Astrocyte (in vitro differentiated cells and primary cell): ENCODE data around the gene COL11A2.

Experiments used
- CTCF ChIP-seq: IDR thresholded peaks from 2 replicates; pipeline ENCODE4 v1.5.1; 2011; ENCODE audit warnings: low read depth, mild to moderate bottlenecking, inconsistent platforms, low read length, moderate library complexity; ENCODE audit not compliant: insufficient read depth
- EZH2 ChIP-seq: IDR thresholded peaks from 2 replicates; pipeline ENCODE4 v1.6.1; 2012; ENCODE audit warnings: mild to moderate bottlenecking, low read length, inconsistent platforms; ENCODE audit not compliant: insufficient read depth

GRCh38 chr6:33170176-33171015 lies 21.9 kb downstream of the COL11A2 start:
- TF ChIP-seq CTCF, result no peak
- TF ChIP-seq EZH2, result no peak
